Erythroblast (primary cell): ENCODE measurements around the gene MAU2.

Source experiments
- GATA1 ChIP-seq: IDR thresholded peaks from 2 replicates; pipeline ENCODE4 v1.6.1; 2011; ENCODE audit warnings: low read depth, mild to moderate bottlenecking, control low read depth, low read length, moderate library complexity
- POLR2A ChIP-seq: IDR thresholded peaks from 2 replicates; pipeline ENCODE4 v1.6.1; 2011; ENCODE audit warnings: mild to moderate bottlenecking, low read length

DNA sequence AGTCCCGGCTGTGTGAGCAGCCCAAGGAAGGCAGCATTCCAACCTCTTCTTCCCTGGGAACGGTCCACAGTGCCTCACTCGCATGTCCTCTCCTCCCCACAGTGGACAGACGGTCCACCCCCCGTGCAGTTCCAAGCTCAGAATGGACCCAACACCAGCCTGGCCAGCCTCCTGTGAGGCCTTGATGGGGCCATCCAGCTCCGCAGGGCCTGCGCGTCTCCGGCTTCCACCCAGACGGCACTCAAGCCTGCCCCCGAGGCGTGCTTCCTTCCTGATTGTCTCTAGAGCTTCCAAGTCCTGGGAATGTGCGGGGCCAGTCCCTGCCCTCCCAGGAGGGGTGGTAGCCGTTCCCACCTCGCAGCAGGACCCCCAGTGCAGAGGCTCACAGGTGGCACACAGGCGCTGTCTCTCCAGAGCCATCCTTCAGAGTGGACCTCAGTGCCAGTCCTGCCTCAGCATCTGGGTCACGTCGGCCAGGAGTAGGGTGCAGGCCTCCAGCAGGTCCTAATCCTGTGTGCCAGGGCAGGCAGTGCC, 35.0 kb downstream of the MAU2 start:
- no peak for TF ChIP-seq POLR2A
- no peak for TF ChIP-seq GATA1
